C1 segment of cervical spinal cord (tissue), 14 donors: Measurements from ENCODE around the gene ZC3H12A.
"Not testable (repeated sequence)": the region's sequence is repeated elsewhere in the genome, so short reads cannot be mapped to it uniquely, and the experiment has no call there.

Experiments used
- DNase-seq, 14 donors: peaks; one replicate each; lab custom pipeline; 2025; lab: John Stamatoyannopoulos, UW

ZC3H12A gene

GRCh38 chr1:37498872-37499617, 24.7 kb downstream of the ZC3H12A start:
- DNase-seq = peak in 1 of 14 donors; percentile 19

GRCh38 chr1:37501661-37502060, 27.3 kb downstream of the ZC3H12A start:
- DNase-seq = no peak

GRCh38 chr1:37502104-37502503, 27.7 kb downstream of the ZC3H12A start:
- DNase-seq = no peak

GRCh38 chr1:37502791-37503190, 28.4 kb downstream of the ZC3H12A start:
- not testable (repeated sequence) for DNase-seq

- DNase-seq = no peak
Measured at GRCh38 chr1:37506740-37507139, 32.4 kb downstream of the ZC3H12A start.

GRCh38 chr1:37509181-37509580, 34.8 kb downstream of the ZC3H12A start:
- no peak for DNase-seq

GRCh38 chr1:37513795-37514349, 39.5 kb downstream of the ZC3H12A start:
- peak in 8 of 14 donors; percentile 2 to 59 (median 26) for DNase-seq

- peak; percentile 21 to 89 (median 67) for DNase-seq
Measured at GRCh38 chr1:37514350-37515184, 40.2 kb downstream of the ZC3H12A start, which contains the start of gene MEAF6. Gene MEAF6, minus strand, starts transcription at chr1:37514766. Its CDS starts 20 bp downstream, at chr1:37514746.

GRCh38 chr1:37515185-37516034, 41.0 kb downstream of the ZC3H12A start:
- DNase-seq = no peak

- no peak for DNase-seq
Measured at GRCh38 chr1:37517569-37517968, 43.2 kb downstream of the ZC3H12A start.

- DNase-seq = not testable (repeated sequence)
Measured at GRCh38 chr1:37518241-37518640, 43.9 kb downstream of the ZC3H12A start.

- not testable (repeated sequence) for DNase-seq
Measured at GRCh38 chr1:37518929-37519328, 44.5 kb downstream of the ZC3H12A start.

- no peak for DNase-seq
Measured at GRCh38 chr1:37519613-37520012, 45.2 kb downstream of the ZC3H12A start.

- not testable (repeated sequence) for DNase-seq
Measured at GRCh38 chr1:37529888-37530287, 55.5 kb downstream of the ZC3H12A start.

GRCh38 chr1:37532418-37533156, 58.2 kb downstream of the ZC3H12A start:
- not testable (repeated sequence) for DNase-seq

GRCh38 chr1:37533317-37534093, 59.1 kb downstream of the ZC3H12A start:
- no peak for DNase-seq
